Thyroid gland (tissue), 4 donors: ENCODE measurements around the gene SAAL1.

Experiments
- POLR2A ChIP-seq, 2 donors: fragments of 450-650 bp; IDR thresholded peaks; one replicate each; pipeline ENCODE4 v1.6.1; 2017; ENCODE audit warnings: antibody characterized with exemption in 2 of 2, mild to moderate bottlenecking in 2 of 2, moderate library complexity in 1 of 2
- TF ChIP-seq, protein P1 (sequence below), 6 experiments: fragments of 200-600 bp in 3 of 6; fragments of 450-650 bp in 3 of 6; sonication (generic) in 3 of 6; IDR thresholded peaks; one replicate each; pipeline ENCODE4 v1.5.1; 2016 to 2019; ENCODE audit warnings: antibody characterized with exemption in 6 of 6, mild to moderate bottlenecking in 2 of 6, inconsistent platforms in 1 of 6, moderate library complexity in 1 of 6

DNA sequence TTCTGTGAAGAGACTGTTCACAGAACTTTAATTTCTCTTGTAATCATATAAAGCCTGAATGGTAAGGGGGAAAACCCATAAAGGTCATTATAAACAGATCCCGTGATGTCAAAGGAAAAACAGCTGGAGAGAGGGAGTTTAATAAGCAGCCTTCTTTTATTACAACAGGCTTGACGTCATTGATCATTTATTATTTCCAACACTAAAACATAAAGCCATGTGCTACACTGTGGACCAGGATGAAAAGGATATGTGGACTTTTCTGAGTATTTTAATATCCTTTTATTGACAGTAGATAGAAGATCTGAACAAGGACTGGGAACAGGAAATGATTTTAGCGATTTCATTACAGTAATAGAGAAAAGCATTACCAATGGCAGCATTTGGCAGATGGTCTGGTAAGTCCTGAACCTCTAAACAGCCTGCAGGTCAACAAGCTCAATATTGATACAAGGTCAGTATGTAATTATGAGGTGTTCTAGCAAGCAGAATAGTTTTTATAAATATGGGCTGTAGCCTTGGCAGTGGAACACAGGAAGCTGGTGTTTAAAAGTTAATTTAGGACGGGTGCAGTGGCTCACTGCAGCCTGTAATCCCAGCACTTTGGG, 34.7 kb downstream of the SAAL1 start:
- no peak for TF ChIP-seq POLR2A (IDR thresholded peaks at IDR 0.05)
- TF ChIP-seq, protein P1, sequence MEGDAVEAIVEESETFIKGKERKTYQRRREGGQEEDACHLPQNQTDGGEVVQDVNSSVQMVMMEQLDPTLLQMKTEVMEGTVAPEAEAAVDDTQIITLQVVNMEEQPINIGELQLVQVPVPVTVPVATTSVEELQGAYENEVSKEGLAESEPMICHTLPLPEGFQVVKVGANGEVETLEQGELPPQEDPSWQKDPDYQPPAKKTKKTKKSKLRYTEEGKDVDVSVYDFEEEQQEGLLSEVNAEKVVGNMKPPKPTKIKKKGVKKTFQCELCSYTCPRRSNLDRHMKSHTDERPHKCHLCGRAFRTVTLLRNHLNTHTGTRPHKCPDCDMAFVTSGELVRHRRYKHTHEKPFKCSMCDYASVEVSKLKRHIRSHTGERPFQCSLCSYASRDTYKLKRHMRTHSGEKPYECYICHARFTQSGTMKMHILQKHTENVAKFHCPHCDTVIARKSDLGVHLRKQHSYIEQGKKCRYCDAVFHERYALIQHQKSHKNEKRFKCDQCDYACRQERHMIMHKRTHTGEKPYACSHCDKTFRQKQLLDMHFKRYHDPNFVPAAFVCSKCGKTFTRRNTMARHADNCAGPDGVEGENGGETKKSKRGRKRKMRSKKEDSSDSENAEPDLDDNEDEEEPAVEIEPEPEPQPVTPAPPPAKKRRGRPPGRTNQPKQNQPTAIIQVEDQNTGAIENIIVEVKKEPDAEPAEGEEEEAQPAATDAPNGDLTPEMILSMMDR (IDR thresholded peaks at IDR 0.05), result no peak
